ENCODE results near the gene PHAF1.

PHAF1 gene

GRCh38 chr16:67165121-67166078 lies 55.7 kb downstream of the PHAF1 start:
- no peak for DNase-seq

GRCh38 chr16:67166110-67166547 lies 56.4 kb downstream of the PHAF1 start:
- DNase-seq: no peak

GRCh38 chr16:67166598-67167168 lies 56.9 kb downstream of the PHAF1 start:
- no peak for DNase-seq

GRCh38 chr16:67167588-67167987 lies 57.8 kb downstream of the PHAF1 start:
- no peak for DNase-seq

- DNase-seq: no peak
Measured at GRCh38 chr16:67169011-67169451, 59.3 kb downstream of the PHAF1 start.

DNA sequence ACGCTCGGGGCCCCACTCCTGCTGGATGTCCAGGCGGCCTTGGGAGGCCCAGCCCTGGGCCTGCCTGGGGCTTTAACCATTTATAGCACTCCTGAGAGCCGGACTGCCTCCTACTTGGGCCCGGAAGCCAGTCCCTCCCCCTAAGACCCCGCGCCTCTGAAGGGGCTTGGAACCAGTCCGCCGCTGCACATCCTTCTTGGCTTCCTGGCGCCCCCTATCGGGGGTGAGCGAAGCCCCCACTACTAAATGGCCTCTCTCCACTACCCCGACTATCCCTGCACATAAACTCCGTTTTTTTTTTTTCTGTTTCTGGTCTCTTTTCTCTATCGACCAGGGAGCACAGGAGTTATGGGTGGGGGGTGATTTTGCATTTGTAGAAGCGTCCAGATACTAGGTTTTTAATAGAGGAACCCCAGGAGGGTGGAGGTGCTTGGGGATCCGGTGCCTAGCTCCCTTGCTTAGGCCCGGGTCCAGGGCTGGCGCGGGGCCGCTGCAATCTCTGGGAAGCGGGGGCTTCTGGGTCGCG lies 60.0 kb downstream of the PHAF1 start:
- peak in 1 of 2 experiments; percentile 27 for DNase-seq

DNA sequence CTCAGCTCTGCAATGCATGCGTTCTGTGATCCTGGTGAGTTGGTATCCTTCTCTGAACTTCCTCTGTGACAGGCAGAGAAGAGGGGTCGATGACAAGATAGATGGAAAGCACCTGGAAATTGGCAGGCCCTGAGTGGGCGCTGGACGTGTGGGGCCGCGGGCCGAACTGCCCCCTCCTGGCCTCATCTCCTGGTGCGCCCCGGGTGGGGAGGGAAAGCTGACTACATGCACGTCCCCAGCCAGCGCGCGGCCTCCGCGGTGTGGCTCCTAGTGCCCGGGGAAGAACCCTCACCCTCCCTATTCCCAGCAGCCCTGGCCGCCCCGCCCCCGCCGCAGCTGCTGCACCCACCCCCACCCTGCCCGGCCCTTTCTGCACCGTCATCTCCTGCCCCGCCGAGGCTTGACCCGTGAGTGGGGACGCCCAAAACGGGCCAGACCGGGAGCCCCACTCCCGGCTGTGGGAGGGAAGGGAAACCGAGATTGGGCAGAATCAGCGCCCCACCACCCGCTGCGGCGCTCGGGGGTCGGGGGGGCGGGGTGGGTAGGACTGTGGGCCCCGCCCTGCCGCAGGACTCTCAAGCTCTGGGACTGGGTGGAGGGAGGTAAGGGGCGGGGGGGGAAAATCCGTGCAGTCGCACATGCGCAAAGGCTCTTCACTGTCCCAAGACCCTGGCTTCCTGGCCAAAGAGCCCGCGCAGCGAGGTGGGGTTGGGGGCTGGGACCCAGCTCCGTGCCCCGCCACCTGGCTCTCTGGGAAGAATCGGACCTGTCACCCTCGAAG lies 60.6 kb downstream of the PHAF1 start, which contains the start of gene NOL3:
Gene NOL3, plus strand, starts transcription at position 371 of the 781 bp plus-strand sequence.
- peak in 1 of 2 experiments; percentile 28 for DNase-seq

- DNase-seq: no peak
Measured at GRCh38 chr16:67170949-67171649, 61.4 kb downstream of the PHAF1 start.

- DNase-seq: no peak
Measured at GRCh38 chr16:67173323-67173722, 63.6 kb downstream of the PHAF1 start.

- peak; percentile 45 to 52 for DNase-seq
Measured at GRCh38 chr16:67173808-67174705, 64.3 kb downstream of the PHAF1 start.

DNA sequence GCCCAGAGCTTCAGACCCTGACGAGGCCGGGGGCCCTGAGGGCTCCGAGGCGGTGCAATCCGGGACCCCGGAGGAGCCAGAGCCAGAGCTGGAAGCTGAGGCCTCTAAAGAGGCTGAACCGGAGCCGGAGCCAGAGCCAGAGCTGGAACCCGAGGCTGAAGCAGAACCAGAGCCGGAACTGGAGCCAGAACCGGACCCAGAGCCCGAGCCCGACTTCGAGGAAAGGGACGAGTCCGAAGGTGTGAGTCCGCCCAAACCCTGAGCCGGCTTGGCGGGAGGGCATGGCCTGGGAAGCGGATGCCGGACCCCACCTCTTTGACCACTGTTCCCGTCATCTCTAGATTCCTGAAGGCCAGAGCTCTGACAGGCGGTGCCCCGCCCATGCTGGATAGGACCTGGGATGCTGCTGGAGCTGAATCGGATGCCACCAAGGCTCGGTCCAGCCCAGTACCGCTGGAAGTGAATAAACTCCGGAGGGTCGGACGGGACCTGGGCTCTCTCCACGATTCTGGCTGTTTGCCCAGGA lies 65.0 kb downstream of the PHAF1 start:
- no peak for DNase-seq

DNA sequence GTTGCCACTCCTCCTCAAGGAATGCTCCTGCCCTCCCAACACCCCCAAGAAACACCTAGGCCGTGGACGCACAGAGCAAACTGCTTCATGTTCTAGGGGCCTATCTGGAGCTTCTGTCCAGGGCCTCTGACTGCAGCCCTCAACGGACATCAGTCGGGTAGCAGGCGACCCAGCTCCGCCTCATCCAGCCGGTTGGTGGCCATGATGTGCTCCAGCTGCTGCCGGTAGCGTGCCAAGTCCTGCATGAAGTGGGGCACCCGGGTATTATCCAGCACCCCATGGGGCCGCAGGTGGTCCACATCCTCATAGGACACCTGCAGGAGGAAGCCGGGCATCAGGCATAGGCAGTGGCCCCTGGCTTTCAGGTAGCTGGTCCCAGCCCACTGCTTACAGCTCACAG lies 66.9 kb downstream of the PHAF1 start:
- DNase-seq: no peak

DNA sequence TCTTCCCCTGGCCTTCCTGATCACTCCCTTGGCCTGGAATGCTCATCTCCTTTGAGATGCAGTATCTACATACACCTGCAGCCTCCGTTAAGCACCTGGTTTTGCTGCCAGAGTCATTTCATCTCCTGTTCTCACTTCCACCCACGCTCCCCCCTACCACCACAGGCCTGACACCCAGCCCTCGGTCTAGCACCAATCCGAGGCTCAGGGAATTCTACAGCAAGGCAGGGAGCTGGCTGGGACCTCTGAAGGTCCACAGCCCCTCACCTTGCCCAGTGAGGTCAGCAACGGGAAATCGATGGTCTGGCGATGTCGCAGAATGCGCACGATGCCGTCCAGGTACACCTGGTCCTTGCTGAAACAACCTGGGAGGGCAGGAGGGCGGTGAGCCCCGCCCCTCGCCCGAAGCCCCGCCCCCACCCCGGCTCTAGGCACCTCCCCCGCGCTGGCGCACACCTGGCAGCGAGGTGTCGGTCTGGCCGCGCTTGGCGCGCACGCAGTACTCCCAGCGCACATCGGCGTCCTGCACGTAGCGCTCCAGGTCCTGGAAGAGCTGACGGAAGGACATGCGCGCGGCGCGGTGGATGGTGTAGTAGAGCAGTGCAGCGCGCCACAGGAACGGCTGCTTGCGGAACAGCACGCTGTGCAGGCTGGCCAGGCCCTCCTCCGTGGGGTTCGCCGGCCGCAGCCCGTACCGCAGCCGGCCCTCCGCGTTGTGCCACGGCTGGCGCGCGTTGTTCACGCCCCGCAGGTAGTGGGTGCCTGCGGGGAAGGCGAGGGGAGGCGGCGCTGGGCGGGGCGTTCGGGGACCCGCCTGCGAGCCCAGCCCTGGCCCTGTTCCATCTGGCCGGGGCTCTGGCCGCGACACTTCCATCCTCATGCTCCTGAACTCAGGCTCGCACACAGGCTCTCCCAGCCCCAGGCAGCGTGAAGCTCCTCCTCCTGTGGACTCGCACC lies 68.3 kb downstream of the PHAF1 start:
- peak; percentile 43 to 48 for DNase-seq

DNA sequence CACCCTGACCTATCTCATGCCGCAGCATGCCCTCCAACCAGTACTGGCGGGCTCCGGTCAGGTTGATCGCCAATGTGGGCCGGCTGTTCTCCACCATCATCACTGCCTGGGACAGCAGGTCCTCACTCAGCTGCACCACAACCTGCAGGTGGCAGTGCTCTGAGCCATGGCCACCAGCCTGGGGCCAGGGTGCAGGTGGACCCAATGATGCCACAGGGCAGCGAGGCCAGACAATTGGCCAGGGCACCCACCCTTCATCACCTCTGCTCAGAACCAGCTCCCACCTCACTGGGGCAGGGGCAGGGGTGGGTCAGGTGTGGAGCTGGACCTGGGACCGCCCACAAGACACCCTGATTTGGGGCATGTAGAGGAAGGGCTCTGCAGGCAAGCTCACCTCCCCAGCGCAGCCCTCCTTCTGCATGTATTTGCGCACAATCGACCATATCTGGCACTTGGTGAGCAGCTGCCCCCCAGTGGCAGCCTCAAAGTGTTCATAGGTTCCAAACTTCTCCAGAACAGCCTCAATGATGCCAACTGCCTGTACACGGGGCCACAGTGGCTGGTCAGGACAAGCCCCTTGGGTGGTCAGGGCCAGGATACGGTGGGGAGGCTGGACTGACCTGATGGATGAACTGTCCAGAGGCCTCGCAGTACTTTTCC lies 69.8 kb downstream of the PHAF1 start:
- no peak for DNase-seq

DNA sequence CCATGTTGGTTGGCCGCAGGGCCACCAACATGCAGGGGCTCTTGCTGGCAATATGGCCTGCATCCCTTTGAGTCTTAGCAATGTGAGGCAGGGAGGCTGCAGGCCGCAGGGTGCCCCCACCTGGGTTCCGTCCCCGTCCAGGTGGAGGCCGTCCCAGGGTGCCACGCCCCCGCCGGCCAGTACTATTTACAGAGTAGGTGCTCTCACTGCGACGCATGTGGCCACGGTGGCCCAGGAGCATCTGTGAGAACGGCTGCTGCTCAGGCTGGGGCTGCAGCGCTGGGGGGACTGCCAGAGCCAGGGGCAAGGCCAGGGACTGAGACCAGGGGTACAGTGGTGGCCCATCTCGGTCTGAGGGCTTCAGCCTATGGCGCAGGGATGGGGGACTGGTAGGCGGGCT lies 70.4 kb downstream of the PHAF1 start:
- DNase-seq: no peak

- DNase-seq: no peak
Measured at GRCh38 chr16:67181346-67181745, 71.6 kb downstream of the PHAF1 start.

DNA sequence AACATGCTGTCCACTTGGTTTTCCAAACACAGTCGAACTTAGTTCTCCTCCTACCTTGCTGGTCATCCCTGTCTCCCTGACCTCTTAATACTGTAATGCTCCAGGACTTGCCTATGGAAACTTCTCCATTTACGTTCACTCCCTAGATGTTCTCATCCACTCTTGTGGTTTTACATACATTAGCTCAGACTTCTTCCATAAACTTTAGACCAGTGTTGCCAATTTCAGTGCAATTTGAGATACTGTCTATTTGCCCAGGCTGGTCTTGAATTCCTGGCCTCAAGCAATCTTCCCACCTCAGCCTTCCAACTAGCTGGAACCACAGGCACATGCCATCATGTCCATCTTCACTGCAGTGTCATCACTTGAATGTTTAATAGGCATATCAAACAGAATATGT lies 72.5 kb downstream of the PHAF1 start:
- no peak for DNase-seq

DNA sequence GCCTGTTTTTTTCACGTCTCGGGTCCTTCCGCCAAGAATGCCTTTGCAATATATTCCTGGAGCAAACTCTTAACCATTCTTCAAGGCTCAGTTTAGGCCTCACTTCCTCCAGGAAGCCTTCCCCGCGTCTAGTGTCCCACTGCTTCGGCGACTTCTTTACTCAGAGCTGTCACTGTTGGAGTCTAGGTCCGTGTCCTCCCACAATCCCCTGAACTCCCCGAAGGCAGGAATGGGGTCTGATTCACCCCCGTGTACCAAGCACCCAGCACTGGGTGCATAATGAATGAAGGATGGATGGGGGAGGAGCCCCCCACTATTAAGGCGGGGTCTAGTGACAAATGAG lies 73.5 kb downstream of the PHAF1 start:
- DNase-seq: no peak
